GM12878 (cell line): ENCODE data around the gene NLGN3. TPM values are rescaled to one million over a fixed set of nuclear protein-coding genes. Genes with fewer than 3 reads are reported as not detected.

Experiments
- ATAC-seq: fragments of 200-7000 bp; cut with Tn5 transposase; 3 replicates; pipeline ENCODE4 v1.9.1; 2020; ENCODE audit warnings: mild to moderate bottlenecking, moderate library complexity
- BruUV-seq: library from RNA; stranded (reverse); fragments of 400-500 nt; replicated peaks from 2 replicates; lab custom pipeline; 2021; lab: Mats Ljungman, UMichigan
- CTCF ChIA-PET: fragments of 300-600 bp; sonication (Branson Sonifier 250); formaldehyde crosslinking; extraction: SDS; loops from one replicate; lab custom pipeline; 2021; ENCODE audit warnings: inconsistent platforms; lab: Yijun Ruan, JAX
- POLR2A ChIA-PET: fragments of 350-600 bp; formaldehyde crosslinking; extraction: SDS; loops from one replicate; lab custom pipeline; 2021; ENCODE audit warnings: inconsistent platforms; lab: Charles Lee
- RAD21 ChIA-PET: fragments of 300-600 bp; sonication (Branson Sonifier 250); formaldehyde crosslinking; loops from one replicate; lab custom pipeline; 2023; ENCODE audit warnings: antibody characterized with exemption; ENCODE audit not compliant: unreplicated experiment; lab: Charles Lee
- SMC1A ChIA-PET: fragments of 300-600 bp; sonication (Branson Sonifier 250); formaldehyde crosslinking; loops from one replicate; lab custom pipeline; 2023; ENCODE audit not compliant: unreplicated experiment, uncharacterized antibody; lab: Charles Lee
- DNase-seq: peaks from one replicate; pipeline ENCODE4 v3.0.0-alpha.2; 2011; ENCODE audit warnings: low read depth, low spot score
- FAIRE-seq: peaks from 3 replicates; lab custom pipeline; 2011; peaks lifted over from hg19 to GRCh38; lab: Jason Lieb, UNC
- H2AFZ ChIP-seq: 2 replicates; pipeline ENCODE4 v1.6.0; 2011; ENCODE audit warnings: low read depth, low read length, control low read depth; ENCODE audit not compliant: control insufficient read depth
- H3K27ac ChIP-seq: 2 replicates; pipeline ENCODE4 v1.5.1; 2011; ENCODE audit warnings: control low read depth; ENCODE audit not compliant: control insufficient read depth, insufficient read depth
- H3K27me3 ChIP-seq, 2 experiments: replicated peaks in 1 of 2; 2 replicates each; pipeline versions ENCODE4 v1.6.0 to v1.6.1; 2011; ENCODE audit warnings: low read length in 1 of 2; ENCODE audit not compliant: control insufficient read depth in 2 of 2, insufficient read depth in 2 of 2
- H3K36me3 ChIP-seq, 2 experiments: 2 replicates each; pipeline ENCODE4 v1.5.1; 2011; ENCODE audit warnings: low read length in 1 of 2; ENCODE audit not compliant: control insufficient read depth in 2 of 2, insufficient read depth in 2 of 2
- H3K4me1 ChIP-seq: 2 replicates; pipeline ENCODE4 v1.6.1; 2011; ENCODE audit warnings: mild to moderate bottlenecking, low read length, moderate library complexity, mixed read lengths; ENCODE audit not compliant: control insufficient read depth, insufficient read depth
- H3K4me2 ChIP-seq: 2 replicates; pipeline ENCODE4 v1.6.0; 2011; ENCODE audit warnings: control low read depth; ENCODE audit not compliant: control insufficient read depth, insufficient read depth
- H3K4me3 ChIP-seq: fragments of 200-600 bp; sonication (generic); 2 replicates; pipeline ENCODE4 v1.5.1; 2016
- H3K79me2 ChIP-seq: 2 replicates; pipeline ENCODE4 v1.6.0; 2011; ENCODE audit warnings: low read length; ENCODE audit not compliant: control insufficient read depth, insufficient read depth
- H3K9ac ChIP-seq: 2 replicates; pipeline ENCODE4 v1.8.0; 2011; ENCODE audit warnings: low read length, control low read depth, mixed read lengths; ENCODE audit not compliant: control insufficient read depth, insufficient read depth
- H3K9me3 ChIP-seq: replicated peaks from 3 replicates; pipeline ENCODE4 v1.5.1; 2011; ENCODE audit warnings: mild to moderate bottlenecking, low read length; ENCODE audit not compliant: control insufficient read depth, insufficient read depth
- H4K20me1 ChIP-seq: 2 replicates; pipeline ENCODE4 v1.6.0; 2011; ENCODE audit not compliant: control insufficient read depth, insufficient read depth
- ASH2L ChIP-seq: fragments of 300-600, 200-600 bp; sonication (generic); IDR thresholded peaks from 2 replicates; pipeline ENCODE4 v1.6.1; 2017; ENCODE audit warnings: low read depth, mild to moderate bottlenecking, borderline replicate concordance
- CHD4 ChIP-seq: fragments of 200-600 bp; sonication (generic); IDR thresholded peaks from 2 replicates; pipeline ENCODE4 v1.6.1; 2016; ENCODE audit warnings: mild to moderate bottlenecking
- ESRRA ChIP-seq: IDR thresholded peaks from 2 replicates; pipeline ENCODE4 v1.6.1; 2012; ENCODE audit warnings: mild to moderate bottlenecking, low read length, improper control_type of control experiment
- EZH2 ChIP-seq: IDR thresholded peaks from 2 replicates; pipeline ENCODE4 v1.6.1; 2012; ENCODE audit warnings: low read depth, mild to moderate bottlenecking, control low read depth, inconsistent platforms, low read length, borderline replicate concordance; ENCODE audit not compliant: control insufficient read depth
- FOS ChIP-seq: IDR thresholded peaks from 3 replicates; pipeline ENCODE4 v1.6.1; 2011; ENCODE audit warnings: borderline replicate concordance; ENCODE audit not compliant: insufficient read length; ENCODE audit errors: extremely low read depth
- GATAD2B ChIP-seq: fragments of 450-650 bp; conservative IDR thresholded peaks from 2 replicates; pipeline ENCODE4 v1.6.1; 2017; ENCODE audit warnings: low read depth, mild to moderate bottlenecking, moderate library complexity
- HDAC2 ChIP-seq: fragments of 200-600 bp; sonication (generic); IDR thresholded peaks from 2 replicates; pipeline ENCODE4 v1.6.1; 2017
- IKZF1 ChIP-seq: fragments of 450-650 bp; conservative IDR thresholded peaks from 2 replicates; pipeline ENCODE4 v1.6.1; 2017; ENCODE audit warnings: antibody characterized with exemption, mild to moderate bottlenecking
- IKZF2 ChIP-seq, 2 experiments: fragments of 450-650 bp; IDR thresholded peaks; 2 replicates each; pipeline ENCODE4 v1.6.1; 2017; ENCODE audit warnings: mild to moderate bottlenecking in 2 of 2, moderate library complexity in 2 of 2
- KAT2A ChIP-seq: conservative IDR thresholded peaks from 2 replicates; pipeline ENCODE4 v1.6.1; 2011; ENCODE audit warnings: low read depth, low read length; ENCODE audit not compliant: control insufficient read depth
- MXI1 ChIP-seq: fragments of 150-350 bp; IDR thresholded peaks from 2 replicates; pipeline ENCODE4 v1.6.1; 2011; ENCODE audit warnings: low read depth, mild to moderate bottlenecking, inconsistent platforms, low read length, improper control_type of control experiment
- RBBP5 ChIP-seq: fragments of 200-600 bp; sonication (generic); conservative IDR thresholded peaks from 2 replicates; pipeline ENCODE4 v1.6.1; 2016
- RUNX3 ChIP-seq: IDR thresholded peaks from 2 replicates; pipeline ENCODE4 v1.6.1; 2012; ENCODE audit warnings: low read length, inconsistent platforms
- SP1 ChIP-seq: IDR thresholded peaks from one replicate; pipeline ENCODE4 v1.6.1; 2011; ENCODE audit warnings: low read depth, low read length
- SPI1 ChIP-seq: IDR thresholded peaks from 2 replicates; pipeline ENCODE4 v1.6.1; 2011; ENCODE audit warnings: low read depth, mild to moderate bottlenecking, low read length, moderate library complexity, borderline replicate concordance; ENCODE audit not compliant: insufficient read depth
- TAF1 ChIP-seq: IDR thresholded peaks from 2 replicates; pipeline ENCODE4 v1.6.1; 2011; ENCODE audit warnings: mild to moderate bottlenecking, low read depth, low read length, borderline replicate concordance
- TBL1XR1 ChIP-seq: IDR thresholded peaks from 2 replicates; pipeline ENCODE4 v1.6.1; 2012; ENCODE audit warnings: low read depth, low read length, improper control_type of control experiment
- YY1 ChIP-seq: IDR thresholded peaks from 2 replicates; pipeline ENCODE4 v1.6.1; 2011; ENCODE audit warnings: low read depth, mild to moderate bottlenecking, low read length
- ZBTB40 ChIP-seq: fragments of 450-650 bp; IDR thresholded peaks from 2 replicates; pipeline ENCODE4 v1.6.1; 2016; ENCODE audit warnings: mild to moderate bottlenecking, moderate library complexity, borderline replicate concordance
- ZNF622 ChIP-seq: fragments of 450-650 bp; IDR thresholded peaks from 2 replicates; pipeline ENCODE4 v1.6.1; 2017; ENCODE audit warnings: mild to moderate bottlenecking, inconsistent platforms
- WGBS: methylation state at CpG from one replicate; pipeline ENCODE4 v1.1.6; 2016; ENCODE audit warnings: low lambda C conversion rate; ENCODE audit not compliant: insufficient replicate concordance, insufficient coverage; ENCODE audit errors: missing lambda C conversion rate; 5-methylcytosine and 5-hydroxymethylcytosine counted together
- in situ Hi-C: fragments of 300-500 bp; cut with MboI; formaldehyde crosslinking; loops from 9 replicates; pipeline ENCODE4 v1.14.3; 2018; ENCODE audit warnings: mixed read lengths
- intact Hi-C: fragments of 100-400 bp; cut with micrococcal nuclease; formaldehyde crosslinking; loops from one replicate; pipeline ENCODE4 v1.14.2; 2022; ENCODE audit not compliant: unreplicated experiment
- polyA plus RNA-seq, 11 experiments: library from polyadenylated mRNA; depleted of rRNA in 4 of 11; unstranded in 6 of 11; stranded (reverse) in 5 of 11; fragments of >200 nt; fragmentation: Nextera tagmentation in 4 of 11; fragmentation: Illumina TruSeq in 1 of 11; extraction: Ambion mirVana in 4 of 11; extraction: Trizol in 1 of 11; gene quantifications; 1 replicate in 1 of 11; 2 replicates in 10 of 11; pipeline versions ENCODE4 v1.2.1 to v1.2.3, GENCODE V29; 2011 to 2016; ENCODE audit warnings: inconsistent platforms in 2 of 11, missing spikeins in 2 of 11, low read depth in 1 of 11
- total RNA-seq, 4 experiments: library from RNA; depleted of rRNA in 3 of 4; stranded (reverse); fragments of >200 nt in 3 of 4; fragmentation: Illumina TruSeq in 1 of 4; extraction: Trizol in 1 of 4; gene quantifications; 2 replicates each; pipeline versions ENCODE4 v1.2.1 to v1.2.3, GENCODE V29; 2013 to 2021

Gene NLGN3
- total and polyA plus RNA-seq, 10 of the 15 experiments (the other 5 are each of a cell fraction or from before 2014, with no cell fraction given), result 0.07 to 0.73 (median 0.28) TPM

- intact Hi-C loops, result no loop called here
- H3K4me3 ChIP-seq, result no peak overlapping the region
- no peak for ATAC-seq
- no TSS peak for BruUV-seq
- H3K9ac ChIP-seq, result no peak overlapping the region
- CTCF ChIA-PET, result interaction anchor here (4.2 kb wide), 1 partner anchor 18 kb away, joined by 31 read pairs; no protein-coding TSS in a partner anchor
- DNase-seq, result no peak
- H3K4me2 ChIP-seq, result no peak overlapping the region
- peaks cover 21% of the 10 kb centered on the region for H3K79me2 ChIP-seq
- H4K20me1 ChIP-seq, result no peaks in the 10 kb centered on the region
- no peaks in the 10 kb centered on the region for H3K36me3 ChIP-seq
- POLR2A ChIA-PET, result interaction anchor here (1.5 to 3.9 kb wide), 2 partner anchors 16 to 131 kb away, joined by 4 to 76 read pairs; partner anchors contain the start of gene SNX12
- H3K27ac ChIP-seq, result no peak overlapping the region
- SMC1A ChIA-PET, result interaction anchor here (0.7 to 3.7 kb wide), 3 partner anchors 8 to 1286 kb away, joined by 3 to 43 read pairs (median 4); no protein-coding TSS in a partner anchor
- no peak for FAIRE-seq
- 67% methylated on average over 7 of the region's 7 CpGs for WGBS
- in situ Hi-C loops, result loop anchor here (10.0 kb wide), 1 partner anchor 335 kb away; the partner anchor contains the start of gene OGT
- H3K4me1 ChIP-seq, result no peaks in the 10 kb centered on the region
- H2AFZ ChIP-seq, result no peak overlapping the region
- no peaks in the 10 kb centered on the region for H3K27me3 ChIP-seq
- TF ChIP-seq SP1 (no peak), YY1 (no peak), TAF1 (no peak), IKZF2 (IDR thresholded peaks at IDR 0.05) (no peak), GATAD2B (no peak), HDAC2 (no peak), ZBTB40 (no peak), ESRRA (no peak), FOS (no peak), RUNX3 (no peak), ASH2L (no peak), IKZF1 (no peak), CHD4 (no peak), EZH2 (no peak), RBBP5 (no peak), SPI1 (no peak), TBL1XR1 (no peak), KAT2A (no peak), MXI1 (no peak), ZNF622 (no peak)
- TF ChIP-seq, all 136 proteins: peak for 0
- RAD21 ChIA-PET, result no interaction called here
- no peaks in the 10 kb centered on the region for H3K9me3 ChIP-seq
These were observed 54.8 kb downstream of the NLGN3 start for GRCh38 chrX:71199252-71200008.
